NCI-H146 treated with DMSO at 0.1 percent for 48 hours (cell line): ENCODE results near the gene AEBP1.

Source experiments
- DNase-seq: peaks from one replicate; lab custom pipeline; 2025; ENCODE audit not compliant: unreplicated experiment; lab: John Stamatoyannopoulos, UW

Gene AEBP1

GRCh38 chr7:44104860-44105771, 971 bp downstream of the AEBP1 start:
- no peak for DNase-seq

- DNase-seq = no peak
Observed at GRCh38 chr7:44105832-44106231, 1.7 kb downstream of the AEBP1 start.

- no peak for DNase-seq
Observed at GRCh38 chr7:44106311-44107065, 2.3 kb downstream of the AEBP1 start.

- DNase-seq = no peak
Observed at GRCh38 chr7:44107116-44107960, 3.2 kb downstream of the AEBP1 start.

GRCh38 chr7:44107961-44108767, 4.0 kb downstream of the AEBP1 start:
- no peak for DNase-seq

GRCh38 chr7:44108768-44109750, 4.9 kb downstream of the AEBP1 start:
- no peak for DNase-seq

- DNase-seq = no peak
Observed at GRCh38 chr7:44109991-44110390, 5.8 kb downstream of the AEBP1 start.

- no peak for DNase-seq
Observed at GRCh38 chr7:44110719-44111635, 6.8 kb downstream of the AEBP1 start.

GRCh38 chr7:44111761-44112160, 7.6 kb downstream of the AEBP1 start:
- no peak for DNase-seq

- no peak for DNase-seq
Observed at GRCh38 chr7:44112231-44112996, 8.3 kb downstream of the AEBP1 start.

- no peak for DNase-seq
Observed at GRCh38 chr7:44112997-44113763, 9.0 kb downstream of the AEBP1 start.

GRCh38 chr7:44113764-44114354, 9.7 kb downstream of the AEBP1 start:
- DNase-seq = no peak

GRCh38 chr7:44114586-44115310, 10.6 kb downstream of the AEBP1 start:
- no peak for DNase-seq

- no peak for DNase-seq
Observed at GRCh38 chr7:44116087-44116788, 12.1 kb downstream of the AEBP1 start.
